Tibial nerve (tissue), 4 donors: ENCODE data around the gene DGCR2. TPM values are rescaled to one million over a fixed set of nuclear protein-coding genes. Genes with fewer than 3 reads are reported as not detected.

ENCODE experiments used
- DNase-seq, 2 donors: peaks; one replicate each; pipeline ENCODE4 v3.0.0-alpha.2; 2019; ENCODE audit warnings: low spot score in 2 of 2
- H3K27ac ChIP-seq, 4 donors: fragments of 200-600 bp; sonication (generic) in 3 of 4; one replicate each; pipeline ENCODE4 v1.5.1; 2017 to 2019; ENCODE audit warnings: mild to moderate bottlenecking in 1 of 4
- H3K27me3 ChIP-seq, 2 donors: fragments of 200-600 bp; sonication (generic) in 1 of 2; one replicate each; pipeline versions ENCODE4 v1.5.1 to v1.6.0; 2017 to 2019
- H3K36me3 ChIP-seq, 3 donors: fragments of 200-600 bp; sonication (generic); one replicate each; pipeline ENCODE4 v1.5.1; 2018 to 2019
- H3K4me1 ChIP-seq, 4 donors: fragments of 200-600 bp; sonication (generic) in 3 of 4; one replicate each; pipeline ENCODE4 v1.5.1; 2017 to 2019
- H3K4me3 ChIP-seq, 4 donors: fragments of 200-600 bp; sonication (generic) in 3 of 4; one replicate each; pipeline ENCODE4 v1.5.1; 2017 to 2019; ENCODE audit warnings: mild to moderate bottlenecking in 1 of 4, moderate library complexity in 1 of 4
- H3K9me3 ChIP-seq, 4 donors: fragments of 200-600 bp; sonication (generic) in 3 of 4; one replicate each; pipeline ENCODE4 v1.5.1; 2017 to 2019
- CTCF ChIP-seq, 5 experiments: fragments of 200-600 bp in 3 of 5; fragments of 450-650 bp in 2 of 5; sonication (generic) in 3 of 5; IDR thresholded peaks; one replicate each; pipeline ENCODE4 v1.5.1; 2016 to 2019; ENCODE audit warnings: antibody characterized with exemption in 5 of 5, mild to moderate bottlenecking in 3 of 5, moderate library complexity in 2 of 5
- EP300 ChIP-seq, 2 donors: sonication (generic); formaldehyde crosslinking; IDR thresholded peaks; one replicate each; pipeline ENCODE4 v1.6.1; 2017; ENCODE audit warnings: antibody characterized with exemption in 2 of 2, mild to moderate bottlenecking in 1 of 2
- POLR2A ChIP-seq, 2 donors: fragments of 450-650 bp; IDR thresholded peaks; one replicate each; pipeline ENCODE4 v1.6.1; 2017; ENCODE audit warnings: antibody characterized with exemption in 2 of 2, mild to moderate bottlenecking in 2 of 2, moderate library complexity in 2 of 2
- WGBS, 2 donors: methylation state at CpG; one replicate each; pipeline ENCODE4 v1.1.5; 2018; 5-methylcytosine and 5-hydroxymethylcytosine counted together
- total RNA-seq, 4 donors: library from RNA; depleted of rRNA; stranded (reverse); fragments of >200 nt; gene quantifications; one replicate each; pipeline ENCODE4 v1.1.0, GENCODE V29; 2016

DGCR2 gene
- total RNA-seq, 4 donors from 2014 or later, result 57.6 to 68.0 (median 58.9) TPM

GRCh38 chr22:19123936-19124335 is 1.7 kb upstream of the DGCR2 start:
- H3K36me3 ChIP-seq, result no peaks in the 10 kb centered on the region
- no peaks in the 10 kb centered on the region for H3K9me3 ChIP-seq
- WGBS, 2 donors, result 95% methylated on average over 4 of the region's 4 CpGs
- H3K4me1 ChIP-seq, result peaks cover 0 to 33% (median 25%) of the 10 kb centered on the region in 4 donors
- no peak overlapping the region for H3K27ac ChIP-seq
- no peak for DNase-seq
- TF ChIP-seq EP300 (IDR thresholded peaks at IDR 0.05) (no peak), POLR2A (IDR thresholded peaks at IDR 0.05) (no peak), CTCF (IDR thresholded peaks at IDR 0.05) (no peak)
- no peak overlapping the region for H3K4me3 ChIP-seq
- H3K27me3 ChIP-seq, result no peaks in the 10 kb centered on the region

DNA sequence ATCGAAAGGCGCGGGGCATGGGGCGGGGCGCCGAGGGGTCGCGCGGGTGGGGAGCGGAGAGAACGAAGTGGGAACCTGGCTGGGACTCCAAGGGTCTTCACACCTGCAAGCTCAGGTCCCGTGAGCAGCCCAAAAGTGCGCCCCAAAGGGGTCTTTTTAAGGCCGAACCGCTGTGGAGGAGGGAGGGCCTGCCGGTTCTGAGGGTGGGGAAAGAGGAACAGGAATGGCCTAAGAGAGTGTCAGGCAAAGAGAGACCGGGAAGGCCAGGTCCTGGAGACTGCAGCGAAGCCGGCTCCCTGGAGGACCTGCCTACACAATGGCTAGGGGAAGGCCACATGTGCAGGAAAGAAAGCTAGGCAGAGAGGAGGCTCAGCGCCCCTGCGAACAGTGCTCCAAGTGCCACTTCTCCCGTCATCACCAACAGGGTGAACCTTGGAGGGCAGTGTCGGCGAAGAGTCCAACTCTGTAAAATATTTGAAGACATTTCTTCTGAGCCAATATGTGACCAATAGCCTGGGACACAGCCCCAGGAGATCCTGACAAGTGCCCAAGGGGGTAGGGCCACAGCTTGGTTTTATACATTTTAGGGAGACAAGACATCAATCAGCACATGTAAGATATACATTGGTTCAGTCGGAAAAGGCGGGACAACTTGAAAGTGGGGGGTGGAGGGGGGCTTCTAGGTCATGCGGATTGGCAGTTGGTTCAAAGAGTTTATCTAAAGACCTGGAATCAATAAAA is 710 bp upstream of the DGCR2 start:
- 18 to 19% methylated on average over 26 to 27 of the region's 27 CpGs for WGBS, 2 donors
- peak in 1 of 2 donors; percentile 15 for DNase-seq
- H3K4me1 ChIP-seq, result peaks cover 0 to 43% (median 32%) of the 10 kb centered on the region in 4 donors
- H3K27me3 ChIP-seq, result no peaks in the 10 kb centered on the region
- no peaks in the 10 kb centered on the region for H3K9me3 ChIP-seq
- TF ChIP-seq EP300 (IDR thresholded peaks at IDR 0.05) (no peak), CTCF (IDR thresholded peaks at IDR 0.05) (no peak), POLR2A (IDR thresholded peaks at IDR 0.05) (no peak)
- peak overlapping the region; percentile 72 to 95 (median 91) for H3K27ac ChIP-seq
- H3K4me3 ChIP-seq, result peak overlapping the region; percentile 55 to 93 (median 79)
- H3K36me3 ChIP-seq, result no peaks in the 10 kb centered on the region

DNA sequence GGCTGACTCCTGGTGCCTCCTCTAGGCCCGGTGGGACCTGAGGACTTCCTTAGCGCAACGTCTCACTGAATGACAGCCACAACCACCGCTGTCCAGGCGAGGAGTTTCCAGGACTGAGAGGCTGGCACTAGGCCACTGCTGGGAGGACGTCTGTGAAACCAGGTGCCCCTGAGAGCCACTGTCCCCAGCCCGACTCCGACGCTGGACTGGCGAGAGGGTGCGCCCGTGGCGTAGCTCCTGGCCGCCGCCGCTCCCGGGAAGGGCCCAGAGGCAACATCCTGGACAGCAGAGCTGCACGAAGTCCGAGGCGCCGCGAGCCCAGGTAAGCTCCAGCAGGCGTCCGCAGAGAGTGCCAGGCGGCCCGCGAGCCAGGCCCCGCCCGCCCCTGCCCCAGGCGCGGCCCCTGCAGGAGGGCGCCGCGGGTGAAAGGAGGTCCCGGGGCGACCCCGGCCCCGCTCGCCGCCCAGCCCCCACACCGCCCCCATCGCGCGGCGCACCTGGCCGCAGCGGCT is 525 bp downstream of the DGCR2 start:
- peak overlapping the region; percentile 71 to 93 (median 79) for H3K4me3 ChIP-seq
- TF ChIP-seq CTCF (IDR thresholded peaks at IDR 0.05), result no peak
- peak overlapping the region; percentile 72 to 95 (median 92) for H3K27ac ChIP-seq
- 0% methylated on average over 10 to 18 of the region's 47 CpGs for WGBS, 2 donors
- no peaks in the 10 kb centered on the region for H3K9me3 ChIP-seq
- H3K4me1 ChIP-seq, result peaks cover 0 to 55% (median 40%) of the 10 kb centered on the region in 4 donors
- H3K27me3 ChIP-seq, result no peaks in the 10 kb centered on the region
- peak; percentile 21 to 26 for DNase-seq
- no peaks in the 10 kb centered on the region for H3K36me3 ChIP-seq

GRCh38 chr22:19120829-19121630 is 1.2 kb downstream of the DGCR2 start:
- Histone ChIP-seq H3K27ac (peak overlapping the region; percentile 72 to 95 (median 92)), H3K4me3 (peak overlapping the region; percentile 71 to 93 (median 79)), H3K36me3 (no peaks in the 10 kb centered on the region), H3K4me1 (peaks cover 0 to 62% (median 43%) of the 10 kb centered on the region in 4 donors), H3K27me3 (no peaks in the 10 kb centered on the region), H3K9me3 (no peaks in the 10 kb centered on the region)
- WGBS, 2 donors, result 20 to 30% methylated on average over 14 to 23 of the region's 23 CpGs
- no peak for DNase-seq
- no peak for TF ChIP-seq POLR2A (IDR thresholded peaks at IDR 0.05)
- TF ChIP-seq EP300 (IDR thresholded peaks at IDR 0.05), result no peak
- TF ChIP-seq CTCF (IDR thresholded peaks at IDR 0.05), result no peak

DNA sequence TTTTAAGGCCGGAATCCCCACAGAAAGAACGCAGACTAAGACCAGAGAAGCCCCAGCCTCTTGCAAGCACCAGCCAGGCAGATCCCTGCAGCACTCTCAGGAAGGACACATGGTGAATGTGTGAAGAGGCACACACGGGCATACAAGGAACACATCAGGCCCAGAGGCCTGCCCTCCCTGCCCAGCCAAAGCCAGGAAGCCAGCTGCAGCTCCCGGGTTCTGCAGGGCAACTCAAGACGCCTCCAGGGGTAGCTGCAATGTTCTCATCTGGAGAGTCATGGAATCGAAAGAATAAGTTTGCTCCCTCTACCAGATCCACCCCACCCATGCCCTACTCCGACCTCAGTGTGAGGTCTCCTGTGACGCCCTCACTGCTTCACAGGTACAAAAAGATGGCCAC is 2.3 kb downstream of the DGCR2 start:
- Histone ChIP-seq H3K9me3 (no peaks in the 10 kb centered on the region), H3K27me3 (no peaks in the 10 kb centered on the region), H3K27ac (no peak overlapping the region), H3K4me1 (peaks cover 0 to 73% (median 50%) of the 10 kb centered on the region in 4 donors), H3K36me3 (no peaks in the 10 kb centered on the region), H3K4me3 (no peak overlapping the region)
- 84 to 85% methylated on average over 8 of the region's 8 CpGs for WGBS, 2 donors
- no peak for TF ChIP-seq POLR2A (IDR thresholded peaks at IDR 0.05)
- TF ChIP-seq EP300 (IDR thresholded peaks at IDR 0.05), result no peak
- TF ChIP-seq CTCF (IDR thresholded peaks at IDR 0.05), result no peak
- no peak for DNase-seq
